ENCODE results near the gene RND3.
A peak's percentile ranks its signal among the peaks of the same experiment; 100 is the strongest.

Gene RND3

DNA sequence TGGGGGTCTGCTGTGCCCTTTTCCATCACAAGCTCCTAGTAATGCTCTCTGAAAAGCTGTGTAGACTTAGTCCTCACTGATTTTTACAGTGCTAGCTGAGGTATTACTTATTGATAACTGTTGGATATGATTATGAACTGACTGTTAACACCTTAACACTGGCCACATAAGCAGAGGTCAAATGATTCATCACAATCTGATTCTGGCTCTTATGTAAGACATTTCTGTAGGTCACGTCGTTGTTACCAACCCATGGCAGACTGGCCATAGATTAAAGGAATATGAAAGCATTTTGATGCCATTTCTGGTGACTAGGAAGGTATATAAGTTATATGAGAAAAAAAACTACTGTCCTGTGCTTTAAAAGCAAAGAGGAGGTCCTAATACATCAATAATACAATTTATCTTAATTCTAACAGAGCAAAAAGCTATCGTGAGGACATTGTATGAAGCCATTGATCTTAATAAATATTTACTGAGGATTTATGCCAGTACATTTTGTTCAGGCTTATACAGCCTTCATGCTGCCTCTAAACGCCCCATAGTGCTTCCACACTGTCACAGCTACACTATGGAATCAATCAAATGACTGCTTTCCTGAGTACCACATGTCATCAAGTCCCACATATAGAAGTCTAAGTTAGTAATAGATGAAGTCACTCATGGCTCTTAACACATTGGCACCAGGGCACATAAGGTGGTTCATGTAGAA lies 6.9 kb upstream of the RND3 start:
- no peak for DNase-seq (ENCODE audit: low read depth, low spot score)

DNA sequence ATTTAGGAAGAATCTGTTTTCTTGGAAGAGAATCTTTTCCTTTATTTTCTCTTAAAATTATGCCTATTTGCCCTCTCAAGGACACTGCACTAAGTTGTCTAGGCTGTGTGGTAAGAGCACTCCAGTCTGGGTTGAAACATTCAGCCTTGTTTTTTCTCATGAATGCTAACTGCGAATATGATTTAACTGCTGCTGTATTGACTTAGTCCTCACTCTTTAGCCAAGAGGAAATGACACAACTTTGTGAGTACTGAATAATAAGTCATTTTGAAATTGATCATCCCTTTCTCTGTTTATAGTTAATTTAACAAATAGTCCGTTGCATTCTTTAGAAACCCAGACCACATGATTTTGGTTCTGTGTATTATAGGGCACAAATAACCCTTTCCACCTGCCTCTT lies 4.5 kb upstream of the RND3 start:
- no peak for DNase-seq (ENCODE audit: low read depth, low spot score)

GRCh38 chr2:150491430-150491829 lies 4.0 kb upstream of the RND3 start:
- DNase-seq (ENCODE audit: low read depth, low spot score): no peak

DNA sequence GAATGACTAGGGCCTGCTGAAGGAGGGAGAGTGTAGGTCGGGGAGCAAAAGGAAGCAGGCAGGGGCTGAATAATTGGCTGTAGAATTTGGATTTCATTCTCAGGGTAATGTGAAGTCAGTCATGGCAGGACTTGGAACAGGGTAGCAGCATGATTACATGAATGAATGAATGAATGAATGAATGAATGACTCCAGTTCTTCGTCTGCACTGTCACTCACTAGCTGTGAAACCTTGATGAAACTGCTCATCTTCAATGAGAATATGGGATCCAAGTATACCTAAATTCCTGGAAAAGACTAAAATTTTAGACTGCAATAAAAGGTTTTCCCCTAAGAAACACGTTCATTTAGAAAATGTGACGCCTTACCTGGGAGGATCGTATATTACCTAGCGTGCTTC lies 3.0 kb upstream of the RND3 start:
- no peak for DNase-seq (ENCODE audit: low read depth, low spot score)

GRCh38 chr2:150486539-150487484 lies 655 bp downstream of the RND3 start:
- no peak for DNase-seq (ENCODE audit: low read depth, low spot score)

GRCh38 chr2:150485871-150486538 lies 1.5 kb downstream of the RND3 start:
- no peak for DNase-seq (ENCODE audit: low read depth, low spot score)

DNA sequence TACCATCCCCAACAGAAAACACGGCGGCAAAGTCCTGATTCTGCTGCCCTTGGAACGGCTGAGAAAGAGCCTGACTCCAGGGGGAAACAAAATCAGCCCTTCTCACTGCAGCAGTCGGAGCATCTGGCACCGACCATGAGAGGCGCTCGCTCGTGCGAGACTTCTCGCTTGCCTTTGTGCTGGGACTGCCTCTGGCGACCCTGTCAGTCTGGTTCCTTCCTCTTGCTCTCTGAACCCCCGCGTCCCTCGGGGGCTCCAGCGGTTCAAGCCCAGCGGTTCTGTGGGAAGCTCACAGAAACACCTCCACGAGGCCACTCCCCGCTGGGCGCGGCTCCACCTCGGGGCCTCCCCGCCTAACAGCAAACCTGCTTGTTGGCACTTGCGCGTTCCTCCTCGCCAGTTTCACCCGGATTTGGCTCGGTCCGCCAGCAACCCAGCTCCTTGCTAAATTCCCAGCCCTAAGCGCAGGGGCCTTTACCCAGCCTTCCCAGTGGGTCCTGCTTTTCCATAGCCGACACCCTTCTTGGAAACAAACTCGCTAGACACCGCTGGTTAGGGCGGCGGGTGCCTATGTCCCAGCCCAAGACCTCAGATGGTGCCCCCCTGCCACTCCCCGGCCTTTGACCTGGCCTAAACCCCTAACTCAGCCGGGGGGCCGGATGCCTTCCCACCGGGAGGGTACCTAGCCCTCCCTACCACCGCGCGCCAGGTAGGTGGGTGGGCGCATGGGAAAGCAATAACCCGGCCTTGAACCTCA lies 2.2 kb downstream of the RND3 start:
- peak; percentile 20 for DNase-seq (ENCODE audit: low read depth, low spot score)

DNA sequence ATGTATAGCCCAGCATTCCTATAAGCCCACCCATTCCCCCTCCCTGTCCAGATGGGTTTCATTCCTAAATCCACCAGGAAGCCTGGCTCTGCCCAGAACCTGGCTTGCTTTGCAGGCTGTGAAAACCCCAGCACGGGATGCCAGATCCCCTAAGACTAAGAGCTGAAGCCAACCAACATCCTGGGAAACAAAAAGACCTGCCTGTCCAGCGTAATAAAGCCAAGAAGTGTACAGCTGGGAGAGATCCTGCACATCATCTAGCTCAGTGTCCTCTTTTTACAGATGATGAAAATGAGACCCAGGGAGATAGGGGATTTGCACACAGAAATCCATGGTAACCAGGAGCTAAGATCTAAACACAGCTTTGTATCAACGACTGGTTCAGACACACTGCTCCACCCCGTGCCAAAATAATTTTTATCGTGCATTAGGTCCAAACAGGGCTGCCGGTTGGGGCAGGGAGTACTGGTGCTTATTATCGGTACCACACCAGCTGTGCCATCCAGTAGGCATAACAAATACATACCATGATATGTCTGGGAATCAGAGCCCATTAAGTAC lies 2.9 kb downstream of the RND3 start:
- no peak for DNase-seq (ENCODE audit: low read depth, low spot score)

DNA sequence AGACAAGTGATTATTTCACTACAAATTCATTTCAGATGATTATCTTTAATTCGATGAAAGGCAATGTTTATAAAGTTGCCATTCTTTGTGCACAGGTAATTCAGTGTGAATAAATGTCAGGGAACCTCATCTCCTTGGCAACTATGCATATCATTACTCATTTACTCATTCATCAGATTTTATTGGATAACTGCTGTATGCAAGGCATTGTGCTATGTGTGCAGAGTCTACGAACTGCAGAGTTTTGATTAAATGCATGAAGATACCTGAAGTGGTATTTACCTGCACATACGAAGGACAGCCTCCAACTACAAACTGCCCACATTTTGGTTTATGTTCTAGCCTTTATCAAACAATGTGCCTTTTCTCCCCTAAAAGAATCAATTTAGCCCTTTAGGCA lies 3.5 kb downstream of the RND3 start:
- no peak for DNase-seq (ENCODE audit: low read depth, low spot score)

DNA sequence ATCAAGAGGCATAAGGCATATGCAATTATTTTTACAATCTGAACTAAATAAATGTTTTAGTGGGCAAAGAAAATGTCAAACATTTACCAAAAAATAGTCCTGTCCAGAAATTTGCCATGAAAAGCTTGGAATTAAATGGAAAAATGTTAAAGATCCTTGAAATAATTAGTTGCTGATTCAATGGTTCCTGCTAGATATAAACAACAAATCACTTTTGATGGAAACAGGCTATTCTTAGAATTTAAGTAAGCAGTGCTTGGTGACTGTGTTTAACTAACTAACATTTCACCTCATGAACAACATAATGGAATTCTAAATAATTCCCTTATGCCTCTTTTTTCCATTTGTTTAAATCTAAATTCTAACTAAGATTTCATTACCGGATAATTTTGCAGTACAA lies 3.9 kb downstream of the RND3 start:
- DNase-seq (ENCODE audit: low read depth, low spot score): no peak

DNA sequence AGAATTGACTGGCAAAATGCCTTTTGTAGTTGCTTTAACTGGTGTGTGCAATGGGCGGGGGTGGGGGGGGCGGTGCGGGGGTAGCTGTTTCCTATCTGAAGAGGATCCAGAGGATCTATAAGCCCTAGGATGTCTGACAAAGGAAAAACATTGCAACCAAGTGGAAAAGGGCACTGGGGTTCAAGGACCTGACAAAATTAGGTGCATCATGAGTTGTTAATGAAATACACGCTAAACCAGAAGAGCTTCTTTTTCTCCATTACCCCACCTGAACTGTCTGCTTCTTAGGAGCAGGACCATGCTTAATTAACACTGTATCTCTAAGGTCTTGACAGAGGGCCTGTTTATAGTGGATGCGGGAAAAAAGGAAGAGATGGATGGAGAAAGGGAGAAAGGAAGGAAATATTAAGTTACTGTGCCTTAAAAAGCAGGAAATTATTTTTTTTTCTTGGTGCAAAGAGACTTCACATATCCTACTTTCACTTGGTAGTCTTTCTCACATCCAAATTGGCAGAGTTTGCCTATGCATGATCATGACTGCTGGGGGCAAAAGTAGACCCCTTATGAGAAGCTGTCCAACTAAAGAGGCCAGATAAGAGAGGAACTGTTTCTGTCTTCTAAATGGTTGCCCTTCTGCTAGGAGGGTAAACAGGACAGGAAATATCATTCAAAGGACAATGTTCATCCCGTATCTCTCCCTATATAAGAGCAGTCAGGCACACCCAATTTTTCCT lies 4.6 kb downstream of the RND3 start:
- DNase-seq (ENCODE audit: low read depth, low spot score): no peak

GRCh38 chr2:150482111-150482510 lies 5.4 kb downstream of the RND3 start:
- no peak for DNase-seq (ENCODE audit: low read depth, low spot score)

DNA sequence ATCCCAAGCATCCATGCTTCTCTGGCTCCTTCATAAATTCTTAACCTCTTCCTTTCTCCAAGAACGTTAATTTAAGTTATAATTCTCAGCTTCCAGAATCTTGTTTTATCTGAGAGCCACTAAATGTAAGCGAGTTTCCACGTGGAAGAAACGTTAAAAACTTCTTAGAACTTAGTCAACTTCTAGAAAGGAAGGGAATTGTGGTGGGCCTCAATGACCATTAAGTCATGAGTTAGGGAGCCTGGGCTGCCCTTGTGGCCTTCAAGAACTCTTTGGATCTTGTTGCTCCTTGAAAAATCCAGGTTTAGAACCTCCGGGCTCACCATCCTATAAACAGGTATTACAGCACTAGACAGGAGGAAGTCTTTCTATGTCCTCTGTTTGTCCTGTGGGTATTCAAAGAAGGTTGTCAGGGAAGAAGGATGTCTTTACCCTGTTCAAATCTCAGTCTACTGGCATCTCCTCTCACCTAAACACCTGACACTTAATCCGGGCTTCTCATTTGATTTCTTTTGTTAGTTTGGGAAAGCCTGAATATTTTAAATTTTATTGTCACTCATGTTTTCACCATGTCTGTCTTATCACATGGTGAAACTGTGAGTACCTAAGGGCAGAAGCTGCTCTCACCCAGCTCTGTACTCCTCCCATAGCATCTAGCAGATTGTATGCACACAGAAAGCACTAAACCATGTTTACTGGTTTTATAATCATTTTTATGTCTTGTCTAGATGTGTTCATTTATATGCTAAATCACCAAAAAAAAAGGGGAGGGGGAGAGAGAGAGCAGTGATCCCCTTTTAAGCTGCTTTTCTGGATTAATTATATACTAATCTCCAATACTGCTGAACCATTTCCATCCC lies 6.3 kb downstream of the RND3 start:
- DNase-seq (ENCODE audit: low read depth, low spot score): no peak

GRCh38 chr2:150480241-150480640 lies 7.2 kb downstream of the RND3 start:
- no peak for DNase-seq (ENCODE audit: low read depth, low spot score)

DNA sequence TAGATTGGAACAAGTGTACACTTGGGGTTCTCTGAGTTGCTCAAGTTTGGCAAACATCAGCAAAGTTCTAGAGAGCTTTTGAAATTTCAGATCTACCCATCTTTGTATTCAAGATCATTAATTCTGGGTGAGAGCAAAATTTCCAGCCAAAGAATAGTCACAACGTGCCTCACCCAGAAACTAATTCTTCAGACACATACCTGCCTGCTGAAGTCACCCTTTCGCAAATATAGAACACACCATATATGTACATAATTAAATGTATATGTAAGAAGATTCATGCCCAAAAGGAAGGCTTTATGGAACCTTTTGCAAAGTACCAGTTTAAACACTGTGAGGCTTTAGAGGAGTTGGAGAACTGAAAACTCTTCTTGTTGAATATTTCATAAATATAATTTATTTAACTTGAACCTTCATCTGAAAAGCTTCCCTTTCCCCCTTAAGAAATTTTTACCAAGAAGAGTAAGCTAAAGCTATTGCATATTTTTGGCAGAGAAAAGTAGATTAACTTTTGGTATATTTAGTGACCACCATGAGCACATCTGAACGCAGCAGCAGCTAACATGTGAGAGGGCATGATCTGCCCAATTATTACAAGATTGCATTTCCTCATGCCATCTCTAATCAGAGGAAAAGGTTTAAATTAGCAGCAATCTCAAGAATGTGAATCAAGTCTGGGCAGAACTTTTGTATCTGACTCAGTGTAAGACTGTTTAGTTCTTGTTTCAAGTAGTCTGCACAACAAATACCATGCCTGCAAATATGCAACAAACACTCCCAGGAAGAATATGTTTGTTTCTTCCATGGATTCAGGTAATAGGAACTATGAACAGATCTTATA lies 8.2 kb downstream of the RND3 start:
- no peak for DNase-seq (ENCODE audit: low read depth, low spot score)

DNA sequence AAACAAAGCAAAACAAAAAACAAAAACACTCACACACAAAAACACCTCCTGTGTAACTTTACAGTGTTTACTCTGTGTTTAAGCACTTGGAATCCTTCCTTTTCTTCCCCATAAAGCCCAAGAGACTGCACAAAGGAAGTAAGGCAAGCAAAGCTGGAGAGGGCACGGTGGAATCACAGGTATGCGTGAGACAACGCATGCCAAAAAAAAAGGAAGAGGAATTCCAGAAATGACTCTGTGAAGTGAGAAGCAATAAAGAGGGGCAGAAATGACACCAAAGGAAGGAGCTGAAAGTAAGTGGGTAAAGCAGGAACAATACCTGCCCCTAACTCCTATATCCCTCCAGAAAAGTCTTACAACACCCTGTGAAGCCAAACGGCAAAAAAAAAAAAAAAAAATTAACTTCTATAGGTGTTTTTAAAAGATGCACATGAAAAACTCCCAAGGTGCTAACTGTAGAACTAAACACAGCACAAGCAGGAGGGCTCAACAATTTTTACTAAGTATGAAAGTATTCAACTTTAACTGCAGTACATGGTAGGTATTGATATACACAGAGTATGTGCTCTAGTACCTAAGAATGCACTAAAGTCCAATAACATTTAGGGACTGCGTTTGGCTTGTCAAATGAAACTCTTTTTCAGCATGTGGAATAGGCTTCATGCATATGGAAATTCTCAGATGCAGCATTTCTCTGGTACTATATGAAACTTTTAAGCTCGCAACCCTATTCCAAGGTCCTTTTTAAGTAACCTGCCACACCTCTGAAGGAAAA lies 9.1 kb downstream of the RND3 start:
- DNase-seq (ENCODE audit: low read depth, low spot score): no peak

GRCh38 chr2:150477347-150477746 lies 10.1 kb downstream of the RND3 start:
- DNase-seq (ENCODE audit: low read depth, low spot score): no peak

GRCh38 chr2:150476809-150477302 lies 10.6 kb downstream of the RND3 start:
- no peak for DNase-seq (ENCODE audit: low read depth, low spot score)
